Hepatocyte (in vitro differentiated cells): ENCODE data around the gene LRFN4. TPM values are rescaled to one million over a fixed set of nuclear protein-coding genes. Genes with fewer than 3 reads are reported as not detected.

Experiments used
- DNase-seq: peaks from one replicate; pipeline ENCODE4 v3.0.0-alpha.2; 2016; ENCODE audit warnings: low spot score
- H2AFZ ChIP-seq: fragments of 200-600 bp; sonication (generic); 2 replicates; pipeline ENCODE4 v1.6.0; 2016; ENCODE audit warnings: antibody characterized with exemption, mild to moderate bottlenecking
- H3K27ac ChIP-seq: fragments of 200-600 bp; sonication (generic); 2 replicates; pipeline ENCODE4 v1.5.1; 2016; ENCODE audit warnings: mild to moderate bottlenecking
- H3K27me3 ChIP-seq: fragments of 200-600 bp; sonication (generic); 2 replicates; pipeline ENCODE4 v1.6.1; 2016
- H3K36me3 ChIP-seq: fragments of 200-600 bp; sonication (generic); replicated peaks from 2 replicates; pipeline ENCODE4 v1.5.1; 2016; ENCODE audit warnings: low read depth; ENCODE audit not compliant: insufficient read depth
- H3K4me1 ChIP-seq: fragments of 200-600 bp; sonication (generic); 2 replicates; pipeline ENCODE4 v1.5.1; 2016; ENCODE audit warnings: mild to moderate bottlenecking, moderate library complexity; ENCODE audit not compliant: insufficient read depth
- H3K4me2 ChIP-seq: fragments of 200-600 bp; sonication (generic); 2 replicates; pipeline ENCODE4 v1.6.0; 2016
- H3K4me3 ChIP-seq: fragments of 200-600 bp; sonication (generic); 2 replicates; pipeline ENCODE4 v1.5.1; 2016; ENCODE audit warnings: mild to moderate bottlenecking
- H3K79me2 ChIP-seq: fragments of 200-600 bp; sonication (generic); 2 replicates; pipeline ENCODE4 v1.6.0; 2017; ENCODE audit warnings: mild to moderate bottlenecking
- H3K9me2 ChIP-seq: fragments of 200-600 bp; sonication (generic); replicated peaks from 2 replicates; pipeline ENCODE4 v1.6.0; 2017; ENCODE audit warnings: mild to moderate bottlenecking; ENCODE audit not compliant: insufficient read depth
- H3K9me3 ChIP-seq: fragments of 200-600 bp; sonication (generic); 2 replicates; pipeline ENCODE4 v1.5.1; 2016; ENCODE audit warnings: low read depth, mild to moderate bottlenecking
- H4K20me1 ChIP-seq: fragments of 200-600 bp; sonication (generic); 2 replicates; pipeline ENCODE4 v1.6.0; 2016; ENCODE audit warnings: mild to moderate bottlenecking; ENCODE audit not compliant: insufficient read depth, poor library complexity, severe bottlenecking
- EZH2 ChIP-seq: fragments of 200-600 bp; sonication (generic); IDR thresholded peaks from 2 replicates; pipeline ENCODE4 v1.6.1; 2016; ENCODE audit warnings: antibody characterized with exemption, mild to moderate bottlenecking, borderline replicate concordance
- EZH2phosphoT487 ChIP-seq: fragments of 200-600 bp; sonication (generic); IDR thresholded peaks from one replicate; pipeline ENCODE4 v1.6.1; 2018; ENCODE audit warnings: antibody characterized with exemption, mild to moderate bottlenecking, low read depth, moderate library complexity; ENCODE audit not compliant: unreplicated experiment, severe bottlenecking
- WGBS: methylation state at CpG from one replicate; pipeline ENCODE4 v1.1.6; 2016; ENCODE audit warnings: low lambda C conversion rate; ENCODE audit errors: missing lambda C conversion rate; 5-methylcytosine and 5-hydroxymethylcytosine counted together
- polyA plus RNA-seq: library from polyadenylated mRNA; unstranded; fragments of >200 nt; fragmentation: Nextera tagmentation; extraction: Ambion mirVana; gene quantifications from 2 replicates; pipeline ENCODE4 v1.2.1, GENCODE V29; 2016
- total RNA-seq: library from RNA; depleted of rRNA; stranded (reverse); fragments of >200 nt; gene quantifications from 2 replicates; pipeline ENCODE4 v1.2.3, GENCODE V29; 2014
- TF ChIP-seq, protein P1 (sequence below): fragments of 200-600 bp; sonication (generic); IDR thresholded peaks from 2 replicates; pipeline ENCODE4 v1.5.1; 2016; ENCODE audit warnings: antibody characterized with exemption, mild to moderate bottlenecking; ENCODE audit not compliant: poor library complexity

LRFN4 gene
- total and polyA plus RNA-seq, 2 experiments from 2014 or later, result 15.8 to 30.2 TPM

DNA sequence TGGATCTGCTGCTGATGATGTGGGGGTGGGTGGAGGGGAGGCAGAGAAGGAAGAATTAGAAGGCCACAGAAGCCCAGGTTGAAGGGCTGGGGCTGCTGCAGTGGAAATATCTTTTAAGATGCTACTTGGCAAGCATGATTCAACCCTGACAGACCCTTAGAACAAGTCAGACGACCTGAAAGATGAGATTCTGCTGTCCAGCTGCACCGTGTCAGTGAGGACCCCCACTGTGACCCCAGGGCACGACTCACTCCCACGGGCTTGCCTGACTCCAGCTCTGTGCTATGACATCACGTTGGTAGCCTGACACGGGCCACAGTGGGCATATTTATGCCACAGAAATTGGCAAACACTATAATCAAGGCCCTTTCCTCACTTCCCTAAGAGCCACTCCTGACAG, 36.0 kb downstream of the LRFN4 start:
- H3K4me3 ChIP-seq, result no peak overlapping the region
- no peaks in the 10 kb centered on the region for H3K36me3 ChIP-seq
- no peaks in the 10 kb centered on the region for H4K20me1 ChIP-seq
- H3K79me2 ChIP-seq, result peaks cover 8% of the 10 kb centered on the region
- no peaks in the 10 kb centered on the region for H3K9me2 ChIP-seq
- no peak overlapping the region for H2AFZ ChIP-seq
- no peak for DNase-seq
- H3K4me1 ChIP-seq, result no peaks in the 10 kb centered on the region
- TF ChIP-seq EZH2phosphoT487 (no peak), EZH2 (no peak)
- TF ChIP-seq, protein P1, sequence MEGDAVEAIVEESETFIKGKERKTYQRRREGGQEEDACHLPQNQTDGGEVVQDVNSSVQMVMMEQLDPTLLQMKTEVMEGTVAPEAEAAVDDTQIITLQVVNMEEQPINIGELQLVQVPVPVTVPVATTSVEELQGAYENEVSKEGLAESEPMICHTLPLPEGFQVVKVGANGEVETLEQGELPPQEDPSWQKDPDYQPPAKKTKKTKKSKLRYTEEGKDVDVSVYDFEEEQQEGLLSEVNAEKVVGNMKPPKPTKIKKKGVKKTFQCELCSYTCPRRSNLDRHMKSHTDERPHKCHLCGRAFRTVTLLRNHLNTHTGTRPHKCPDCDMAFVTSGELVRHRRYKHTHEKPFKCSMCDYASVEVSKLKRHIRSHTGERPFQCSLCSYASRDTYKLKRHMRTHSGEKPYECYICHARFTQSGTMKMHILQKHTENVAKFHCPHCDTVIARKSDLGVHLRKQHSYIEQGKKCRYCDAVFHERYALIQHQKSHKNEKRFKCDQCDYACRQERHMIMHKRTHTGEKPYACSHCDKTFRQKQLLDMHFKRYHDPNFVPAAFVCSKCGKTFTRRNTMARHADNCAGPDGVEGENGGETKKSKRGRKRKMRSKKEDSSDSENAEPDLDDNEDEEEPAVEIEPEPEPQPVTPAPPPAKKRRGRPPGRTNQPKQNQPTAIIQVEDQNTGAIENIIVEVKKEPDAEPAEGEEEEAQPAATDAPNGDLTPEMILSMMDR, result no peak
- H3K4me2 ChIP-seq, result no peak overlapping the region
- WGBS, result 73% methylated on average over 6 of the region's 6 CpGs
- no peaks in the 10 kb centered on the region for H3K9me3 ChIP-seq
- peak overlapping the region; percentile 36 for H3K27ac ChIP-seq
- H3K27me3 ChIP-seq, result no peaks in the 10 kb centered on the region

DNA sequence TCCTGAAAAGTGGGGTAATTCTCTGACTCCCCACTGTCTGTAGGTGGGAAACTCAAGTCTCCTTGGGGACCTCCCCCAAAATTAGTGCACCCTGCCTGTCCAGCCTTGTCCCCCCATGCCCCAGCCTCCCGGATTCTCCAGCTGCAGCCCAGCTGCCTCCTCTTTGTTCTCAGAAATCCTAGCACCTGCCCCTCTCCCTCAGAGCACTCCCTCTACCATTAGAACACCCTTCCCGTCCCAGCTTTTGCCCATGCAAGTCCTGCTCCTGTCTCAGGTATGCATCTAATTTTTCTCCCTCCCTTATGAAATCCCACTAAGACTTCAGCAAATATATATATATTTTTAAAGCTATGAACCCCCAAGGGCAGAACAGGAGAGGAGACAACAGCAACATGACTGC, 37.3 kb downstream of the LRFN4 start:
- no peaks in the 10 kb centered on the region for H3K9me2 ChIP-seq
- H3K27me3 ChIP-seq, result no peaks in the 10 kb centered on the region
- TF ChIP-seq EZH2 (no peak), EZH2phosphoT487 (no peak)
- TF ChIP-seq, protein P1, result no peak
- no peaks in the 10 kb centered on the region for H4K20me1 ChIP-seq
- H2AFZ ChIP-seq, result no peak overlapping the region
- H3K27ac ChIP-seq, result no peak overlapping the region
- H3K9me3 ChIP-seq, result no peaks in the 10 kb centered on the region
- no peak overlapping the region for H3K4me3 ChIP-seq
- H3K79me2 ChIP-seq, result peaks cover 8% of the 10 kb centered on the region
- H3K4me1 ChIP-seq, result no peaks in the 10 kb centered on the region
- 58% methylated on average over 2 of the region's 2 CpGs for WGBS
- no peaks in the 10 kb centered on the region for H3K36me3 ChIP-seq
- no peak overlapping the region for H3K4me2 ChIP-seq
- DNase-seq, result no peak

DNA sequence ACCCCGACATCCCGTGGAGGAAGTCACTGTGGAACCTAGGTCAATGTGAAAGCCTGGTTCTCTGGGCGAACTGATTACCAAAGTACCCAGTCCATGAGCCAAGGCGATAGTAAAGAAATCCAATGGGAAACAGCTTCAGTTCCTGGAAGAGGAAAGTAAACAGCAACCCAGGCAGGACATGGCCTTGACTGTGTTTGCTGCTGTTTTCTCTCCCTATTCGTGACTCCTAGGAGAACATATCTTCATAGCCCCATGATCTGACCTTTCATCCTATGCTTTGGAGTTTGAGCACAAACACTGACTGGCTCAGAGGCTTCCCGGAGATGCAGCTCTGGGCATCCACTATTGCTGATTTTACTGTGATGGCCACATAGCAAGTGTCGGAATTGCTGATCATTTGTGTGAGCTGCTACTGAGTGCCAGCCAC, 45.1 kb downstream of the LRFN4 start:
- Histone ChIP-seq H3K9me3 (no peaks in the 10 kb centered on the region), H3K9me2 (no peaks in the 10 kb centered on the region), H3K4me3 (no peak overlapping the region), H4K20me1 (no peaks in the 10 kb centered on the region), H3K27ac (peak overlapping the region; percentile 81), H3K36me3 (no peaks in the 10 kb centered on the region), H3K27me3 (no peaks in the 10 kb centered on the region), H3K4me1 (peaks cover 14% of the 10 kb centered on the region), H3K4me2 (no peak overlapping the region), H2AFZ (no peak overlapping the region), H3K79me2 (peaks cover 11% of the 10 kb centered on the region)
- DNase-seq, result peak; percentile 57
- TF ChIP-seq EZH2phosphoT487 (no peak), EZH2 (no peak)
- TF ChIP-seq, protein P1, result no peak
- 69% methylated on average over 7 of the region's 7 CpGs for WGBS
